ENCODE measurements around the gene BAG2. TPM values are rescaled to one million over a fixed set of nuclear protein-coding genes. Genes with fewer than 3 reads are reported as not detected.

BAG2 gene
- polyA plus RNA-seq, 1 donor (not counting 4 experiments of a cell fraction or from before 2014, with no cell fraction given), result 1.6 TPM

DNA sequence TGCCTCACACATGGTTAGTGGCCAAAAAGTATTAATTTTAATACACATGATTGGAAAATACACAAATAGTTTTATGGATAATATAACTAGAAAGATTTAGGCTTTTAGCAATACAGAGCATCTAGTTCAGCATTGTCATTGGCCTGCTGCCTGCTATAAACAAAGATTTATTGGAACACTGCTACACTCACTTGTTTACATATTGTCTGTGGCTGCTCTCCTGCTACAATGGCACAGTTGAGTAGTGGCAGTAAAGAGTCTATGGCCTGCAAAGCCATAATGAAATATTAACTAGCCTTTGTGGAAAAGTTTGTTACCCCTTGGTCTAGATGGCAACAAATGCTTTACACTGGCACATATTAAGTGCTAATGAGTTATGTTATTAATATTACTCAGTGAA is 44.4 kb upstream of the BAG2 start:
- H3K4me1 ChIP-seq (ENCODE audit: control insufficient read depth, extremely low read depth, insufficient read depth, low read length), result no peaks in the 10 kb centered on the region
- no peak for TF ChIP-seq EZH2 (IDR thresholded peaks at IDR 0.05; ENCODE audit: low read length)
- no peak for TF ChIP-seq CTCF (optimal IDR thresholded peaks at IDR 0.05 in 1 of 3, IDR thresholded peaks at IDR 0.05 in 1 of 3, conservative IDR thresholded peaks at IDR 0.05 in 1 of 3; ENCODE audit: extremely low read depth in 1 of 3, insufficient read depth in 2 of 3, low read length in 3 of 3)
- no peak overlapping the region for H3K27ac ChIP-seq (ENCODE audit: control insufficient read depth, insufficient read depth, low read length)
- no peaks in the 10 kb centered on the region for H3K36me3 ChIP-seq (ENCODE audit: control insufficient read depth in 2 of 2, extremely low read depth in 1 of 2, insufficient read depth in 2 of 2, low read length in 2 of 2)
- no peak overlapping the region for H3K4me2 ChIP-seq (ENCODE audit: control insufficient read depth, extremely low read depth, insufficient read depth, low read depth, low read length)
- H3K27me3 ChIP-seq (ENCODE audit: control insufficient read depth, extremely low read depth, insufficient read depth, low read length), result no peaks in the 10 kb centered on the region
- H3K9ac ChIP-seq (ENCODE audit: control insufficient read depth, extremely low read depth, insufficient read depth, low read length), result no peak overlapping the region
- no peak overlapping the region for H2AFZ ChIP-seq (ENCODE audit: control insufficient read depth, low read length)
- FAIRE-seq (no peak), DNase-seq (ENCODE audit: low read depth, low spot score) (no peak)
- dilution Hi-C loops (cut with MboI; ENCODE audit: extremely low pct_ligation_motif_present, low sequenced_read_pairs), result no loop called here
- no peaks in the 10 kb centered on the region for H3K9me1 ChIP-seq (ENCODE audit: control insufficient read depth, extremely low read depth, insufficient read depth, low read length)
- no peaks in the 10 kb centered on the region for H3K9me3 ChIP-seq (ENCODE audit: control insufficient read depth, low read depth, low read length)
- no peaks in the 10 kb centered on the region for H4K20me1 ChIP-seq (ENCODE audit: control insufficient read depth, extremely low read depth, insufficient read depth, low read length)
- H3K79me2 ChIP-seq (ENCODE audit: control insufficient read depth, insufficient read depth, low read length), result peaks cover 7% of the 10 kb centered on the region
- H3K4me3 ChIP-seq (ENCODE audit: control insufficient read depth in 2 of 3, extremely low read depth in 1 of 3, insufficient read depth in 2 of 3, low read depth in 1 of 3, low read length in 3 of 3), result no peak overlapping the region

GRCh38 chr6:57130661-57131177 is 41.4 kb upstream of the BAG2 start:
- no peaks in the 10 kb centered on the region for H3K9me1 ChIP-seq (ENCODE audit: control insufficient read depth, extremely low read depth, insufficient read depth, low read length)
- DNase-seq (ENCODE audit: low read depth, low spot score), result no peak
- dilution Hi-C loops (cut with MboI; ENCODE audit: extremely low pct_ligation_motif_present, low sequenced_read_pairs), result no loop called here
- H3K27ac ChIP-seq (ENCODE audit: control insufficient read depth, insufficient read depth, low read length), result no peak overlapping the region
- TF ChIP-seq EZH2 (IDR thresholded peaks at IDR 0.05; ENCODE audit: low read length) (no peak), CTCF (optimal IDR thresholded peaks at IDR 0.05 in 1 of 3, IDR thresholded peaks at IDR 0.05 in 1 of 3, conservative IDR thresholded peaks at IDR 0.05 in 1 of 3; ENCODE audit: extremely low read depth in 1 of 3, insufficient read depth in 2 of 3, low read length in 3 of 3) (no peak)
- no peaks in the 10 kb centered on the region for H3K4me1 ChIP-seq (ENCODE audit: control insufficient read depth, extremely low read depth, insufficient read depth, low read length)
- no peaks in the 10 kb centered on the region for H3K27me3 ChIP-seq (ENCODE audit: control insufficient read depth, extremely low read depth, insufficient read depth, low read length)
- H3K36me3 ChIP-seq (ENCODE audit: control insufficient read depth in 2 of 2, extremely low read depth in 1 of 2, insufficient read depth in 2 of 2, low read length in 2 of 2), result peaks cover 0 to 2% of the 10 kb centered on the region in 2 experiments
- H3K9me3 ChIP-seq (ENCODE audit: control insufficient read depth, low read depth, low read length), result no peaks in the 10 kb centered on the region
- no peaks in the 10 kb centered on the region for H3K79me2 ChIP-seq (ENCODE audit: control insufficient read depth, insufficient read depth, low read length)
- H3K4me2 ChIP-seq (ENCODE audit: control insufficient read depth, extremely low read depth, insufficient read depth, low read depth, low read length), result no peak overlapping the region
- FAIRE-seq, result no peak
- H3K4me3 ChIP-seq (ENCODE audit: control insufficient read depth in 2 of 3, extremely low read depth in 1 of 3, insufficient read depth in 2 of 3, low read depth in 1 of 3, low read length in 3 of 3), result no peak overlapping the region
- no peak overlapping the region for H2AFZ ChIP-seq (ENCODE audit: control insufficient read depth, low read length)
- no peak overlapping the region for H3K9ac ChIP-seq (ENCODE audit: control insufficient read depth, extremely low read depth, insufficient read depth, low read length)
- no peaks in the 10 kb centered on the region for H4K20me1 ChIP-seq (ENCODE audit: control insufficient read depth, extremely low read depth, insufficient read depth, low read length)
